ENCODE data around the gene CEP120. TPM values are rescaled to one million over a fixed set of nuclear protein-coding genes. Genes with fewer than 3 reads are reported as not detected.
"Not testable (repeated sequence)": the region's sequence is repeated elsewhere in the genome, so short reads cannot be mapped to it uniquely, and the experiment has no call there.

CEP120 gene
- 12.8 TPM for total RNA-seq
- long read RNA-seq, full-length matches to known transcripts, result 17 of 21 reads
- long read RNA-seq, partial matches to known transcripts, result 2 of 21 reads
- long read RNA-seq, other reads (novel, unspliced or antisense), result 2 of 21 reads

- intact Hi-C loops (cut with DNase I), result loop anchor here (2.0 to 5.0 kb wide), 2 partner anchors 89 to 189 kb away; partner anchors contain the start of gene CSNK1G3
- ATAC-seq (ENCODE audit: poor library complexity) (peak; percentile 99), DNase-seq (peak; percentile 100)
Observed at GRCh38 chr5:123423278-123424149, at the start of gene CEP120. CEP120 (minus strand) TSS chr5:123423403; CDS start chr5:123422998, 405 bp downstream.

DNA sequence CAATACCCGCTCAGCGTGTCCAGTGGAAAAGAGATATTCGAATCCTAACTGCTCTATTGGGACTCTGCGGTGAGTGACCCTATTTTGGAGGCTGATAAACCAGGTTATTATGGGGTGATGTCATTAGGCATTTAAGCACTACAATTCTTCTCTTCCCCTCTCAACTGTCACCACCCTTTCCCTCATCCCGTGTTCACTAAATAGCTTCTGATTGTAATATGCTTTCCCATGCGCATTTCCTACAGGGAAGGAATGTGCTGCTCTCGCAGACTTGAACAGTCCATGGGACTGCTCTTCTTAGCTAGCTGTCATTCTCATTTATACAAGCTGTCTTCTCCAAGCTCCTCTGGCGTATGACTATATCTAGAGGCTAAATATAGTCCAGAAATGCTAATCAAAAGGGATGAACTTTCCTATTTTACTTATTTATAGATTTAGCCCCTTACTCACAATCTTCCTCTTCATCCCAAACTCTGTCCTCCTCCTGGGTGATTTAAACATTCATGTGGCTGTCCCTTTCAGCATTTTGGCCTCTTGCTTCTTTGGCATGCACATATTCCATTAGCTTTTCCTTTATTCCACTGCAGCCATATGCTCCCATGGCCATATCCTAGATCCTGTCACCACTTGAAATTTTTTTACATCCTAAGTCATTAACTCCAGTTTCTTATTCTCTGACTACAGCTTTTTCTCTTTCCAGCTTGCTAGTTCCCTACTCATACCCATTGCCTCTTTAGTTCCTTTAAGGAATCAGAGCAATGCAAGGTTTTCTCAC lies 49.1 kb upstream of the CEP120 start:
- DNase-seq (no peak), ATAC-seq (ENCODE audit: poor library complexity) (peak; percentile 55)
- intact Hi-C loops (cut with DNase I), result no loop called here

DNA sequence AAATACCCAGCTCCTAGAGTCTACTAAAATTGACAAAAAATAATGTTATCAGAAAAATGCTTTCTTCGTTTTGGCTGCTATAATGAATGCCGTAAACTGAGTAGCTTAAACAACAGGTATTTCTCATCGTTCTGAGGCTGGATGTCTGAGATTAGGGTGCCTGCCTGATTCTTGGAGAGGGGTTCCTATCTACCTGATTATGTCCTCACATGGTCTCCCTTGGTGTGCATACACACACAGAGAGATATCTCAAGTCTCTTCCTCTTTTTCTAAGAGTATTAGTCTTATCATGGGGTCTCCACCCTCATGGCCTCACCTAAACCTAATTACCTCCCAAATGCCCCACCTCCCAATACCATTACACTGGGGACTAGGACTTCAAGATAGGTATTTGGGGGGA lies 48.2 kb upstream of the CEP120 start:
- intact Hi-C loops (cut with DNase I), result no loop called here
- DNase-seq (no peak), ATAC-seq (ENCODE audit: poor library complexity) (no peak)

- ATAC-seq (ENCODE audit: poor library complexity); intact Hi-C loops (cut with DNase I); DNase-seq: not testable (repeated sequence)
Observed at GRCh38 chr5:123466839-123467238, 43.6 kb upstream of the CEP120 start.

GRCh38 chr5:123460296-123460729 lies 37.1 kb upstream of the CEP120 start:
- intact Hi-C loops (cut with DNase I), result no loop called here
- peak; percentile 31 for ATAC-seq (ENCODE audit: poor library complexity)

DNA sequence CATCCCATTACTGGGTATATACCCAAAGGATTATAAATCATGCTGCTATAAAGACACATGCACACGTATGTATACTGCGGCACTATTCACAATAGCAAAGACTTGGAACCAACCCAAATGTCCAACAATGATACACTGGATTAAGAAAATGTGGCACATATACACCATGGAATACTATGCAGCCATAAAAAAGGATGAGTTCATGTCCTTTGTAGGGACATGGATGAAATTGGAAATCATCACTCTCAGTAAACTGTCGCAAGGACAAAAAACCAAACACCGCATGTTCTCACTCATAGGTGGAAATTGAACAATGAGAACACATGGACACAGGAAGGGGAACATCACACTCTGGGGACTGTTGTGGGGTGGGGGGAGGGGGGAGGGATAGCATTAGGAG lies 35.8 kb upstream of the CEP120 start:
- intact Hi-C loops (cut with DNase I); DNase-seq; ATAC-seq (ENCODE audit: poor library complexity): not testable (repeated sequence)

More at GRCh38 chr5:123460296-123460729, 37.1 kb upstream of the CEP120 start:
- DNase-seq, result no peak

- ATAC-seq (ENCODE audit: poor library complexity) (no peak), DNase-seq (no peak)
- intact Hi-C loops (cut with DNase I), result no loop called here
Observed at GRCh38 chr5:123456242-123456641, 33.0 kb upstream of the CEP120 start.

DNA sequence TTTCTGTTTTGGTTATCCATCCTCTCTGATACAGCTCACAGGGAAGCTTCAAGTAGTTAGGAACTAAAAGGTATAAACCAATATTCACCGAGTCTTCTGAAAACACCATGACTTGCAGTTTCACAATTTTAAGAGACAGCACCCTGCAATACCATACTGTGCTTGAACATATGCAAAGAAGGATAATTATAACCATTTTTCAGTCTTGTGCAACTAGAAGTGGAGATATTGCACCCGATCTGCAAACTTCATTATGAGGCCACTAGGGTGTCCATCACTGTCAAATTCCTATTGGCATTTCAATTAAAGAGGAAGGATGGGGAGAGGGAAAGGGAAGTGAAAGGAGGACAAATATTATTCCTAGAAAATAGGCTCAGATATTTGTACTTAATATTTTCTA lies 32.4 kb upstream of the CEP120 start:
- DNase-seq (no peak), ATAC-seq (ENCODE audit: poor library complexity) (no peak)
- intact Hi-C loops (cut with DNase I), result no loop called here

DNA sequence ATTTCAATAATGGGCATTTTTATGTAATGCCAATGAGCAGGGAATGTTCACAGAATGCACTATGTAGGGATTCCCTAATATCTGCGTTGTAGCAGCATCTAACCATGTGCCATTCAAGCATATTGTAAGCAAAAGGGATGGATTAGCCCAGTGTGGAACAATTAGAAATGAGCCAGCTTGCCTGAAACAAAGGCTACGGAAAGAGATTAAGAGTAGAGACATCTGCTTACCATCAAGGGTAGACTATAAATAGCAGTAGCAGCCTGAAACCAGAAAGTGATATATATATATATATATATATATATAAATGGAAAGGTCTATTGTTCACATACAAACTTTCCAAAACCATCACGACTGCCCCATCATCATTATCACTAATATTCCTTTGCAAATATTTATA lies 31.9 kb upstream of the CEP120 start:
- intact Hi-C loops (cut with DNase I), result no loop called here
- ATAC-seq (ENCODE audit: poor library complexity), result no peak
- DNase-seq, result no peak

- ATAC-seq (ENCODE audit: poor library complexity), result no peak
- intact Hi-C loops (cut with DNase I), result no loop called here
- no peak for DNase-seq
Observed at GRCh38 chr5:123454259-123454911, 31.2 kb upstream of the CEP120 start.

DNA sequence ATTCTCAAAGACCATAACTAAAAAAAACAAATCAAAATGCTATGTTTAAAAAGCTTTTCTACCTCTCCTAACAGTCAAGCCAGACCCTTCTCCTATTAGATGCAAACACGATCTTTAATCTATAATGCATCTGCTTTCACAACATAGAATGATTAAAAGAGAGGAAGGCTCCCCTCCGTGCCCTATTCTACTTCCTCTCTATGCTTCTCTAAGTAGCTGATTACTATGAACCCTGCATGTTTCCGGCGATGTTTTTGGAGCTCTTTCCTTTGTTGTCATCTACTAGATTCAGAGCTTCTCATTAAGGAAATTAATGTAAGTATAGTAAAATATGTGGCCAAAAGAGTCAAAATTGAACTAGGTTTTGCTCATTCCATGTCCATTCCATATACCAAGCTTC lies 29.2 kb upstream of the CEP120 start:
- intact Hi-C loops (cut with DNase I), result no loop called here
- ATAC-seq (ENCODE audit: poor library complexity) (no peak), DNase-seq (no peak)

DNA sequence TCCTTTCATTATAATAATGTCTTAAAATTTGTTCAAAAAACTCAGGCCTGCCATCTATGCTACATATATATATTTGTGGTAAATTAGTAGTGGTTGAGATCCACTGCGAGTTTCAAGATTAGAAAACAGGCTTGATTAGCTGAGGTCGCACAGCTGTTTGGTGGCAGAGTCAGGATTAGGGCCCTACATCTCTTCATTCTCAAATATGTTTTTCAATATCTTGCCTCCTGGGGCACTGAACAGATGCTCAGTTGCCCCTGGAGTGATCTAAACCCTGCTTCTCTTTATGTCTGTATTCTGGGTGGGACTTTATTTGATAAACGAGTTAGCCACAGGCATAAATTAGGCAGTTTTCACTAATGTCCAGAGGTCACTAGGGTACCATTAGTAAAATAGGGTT lies 27.8 kb upstream of the CEP120 start:
- intact Hi-C loops (cut with DNase I), result no loop called here
- no peak for DNase-seq
- ATAC-seq (ENCODE audit: poor library complexity), result no peak

- intact Hi-C loops (cut with DNase I), result no loop called here
- ATAC-seq (ENCODE audit: poor library complexity), result no peak
- DNase-seq, result no peak
Observed at GRCh38 chr5:123450640-123451039, 27.4 kb upstream of the CEP120 start.

- intact Hi-C loops (cut with DNase I), result no loop called here
Observed at GRCh38 chr5:123450114-123450513, 26.9 kb upstream of the CEP120 start.

GRCh38 chr5:123449424-123449974 lies 26.3 kb upstream of the CEP120 start:
- no peak for ATAC-seq (ENCODE audit: poor library complexity)
- DNase-seq, result no peak
- intact Hi-C loops (cut with DNase I), result no loop called here

More at GRCh38 chr5:123450114-123450513, 26.9 kb upstream of the CEP120 start:
- DNase-seq (no peak), ATAC-seq (ENCODE audit: poor library complexity) (no peak)

- intact Hi-C loops (cut with DNase I), result no loop called here
- ATAC-seq (ENCODE audit: poor library complexity) (no peak), DNase-seq (no peak)
Observed at GRCh38 chr5:123448743-123449142, 25.5 kb upstream of the CEP120 start.

DNA sequence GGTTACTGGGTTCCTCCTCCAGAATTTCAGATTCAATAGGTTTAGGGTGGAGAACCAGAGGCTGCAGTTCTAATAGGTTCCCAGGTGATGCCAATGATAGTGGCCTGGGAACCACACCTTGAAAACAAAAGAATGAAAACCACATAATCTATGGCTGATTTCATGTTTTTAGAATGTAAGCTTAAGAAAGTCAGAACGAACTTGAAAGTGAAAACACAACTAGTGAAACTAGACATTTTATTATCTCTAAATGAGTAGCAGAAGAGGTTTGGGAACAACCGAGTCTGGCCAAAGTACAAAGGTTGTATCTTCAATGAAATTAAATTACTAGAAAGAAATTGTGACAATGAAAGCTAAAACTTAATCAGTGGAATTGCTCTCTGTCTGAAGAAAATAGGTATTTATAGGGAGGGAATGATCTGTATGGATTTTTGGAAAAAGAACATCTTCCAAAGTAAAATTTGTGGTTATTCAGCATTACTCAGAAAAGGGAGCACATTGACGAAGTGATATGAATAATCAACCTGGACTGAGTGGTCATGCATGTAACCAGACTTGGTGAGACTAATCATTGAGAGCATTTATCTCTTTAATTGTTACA lies 24.9 kb upstream of the CEP120 start:
- DNase-seq (no peak), ATAC-seq (ENCODE audit: poor library complexity) (no peak)
- intact Hi-C loops (cut with DNase I), result no loop called here

- ATAC-seq (ENCODE audit: poor library complexity) (no peak), DNase-seq (no peak)
- intact Hi-C loops (cut with DNase I), result no loop called here
Observed at GRCh38 chr5:123444016-123444415, 20.8 kb upstream of the CEP120 start.
